Hematopoietic multipotent progenitor cell treated with erythropoietin and hydrocortisone succinate and interleukin-3 and kit ligand, for 17 days (in vitro differentiated cells): Measurements from ENCODE around the gene SEPSECS.

Experiments used
- DNase-seq: peaks from one replicate; pipeline ENCODE4 v3.0.0-alpha.2; 2015; ENCODE audit warnings: low spot score

The SEPSECS gene

GRCh38 chr4:25159837-25160713, at the start of gene SEPSECS:
SEPSECS (minus strand) TSS chr4:25160449; CDS start chr4:25160369, 80 bp downstream.
- peak; percentile 99 for DNase-seq

GRCh38 chr4:25209702-25210101, 49.5 kb upstream of the SEPSECS start:
- DNase-seq = no peak

- DNase-seq = no peak
Measured at GRCh38 chr4:25207997-25208396, 47.7 kb upstream of the SEPSECS start.

GRCh38 chr4:25198713-25199112, 38.5 kb upstream of the SEPSECS start:
- DNase-seq = no peak

GRCh38 chr4:25190407-25190806, 30.2 kb upstream of the SEPSECS start:
- DNase-seq = no peak

- no peak for DNase-seq
Measured at GRCh38 chr4:25184056-25184455, 23.8 kb upstream of the SEPSECS start.

GRCh38 chr4:25182937-25183336, 22.7 kb upstream of the SEPSECS start:
- DNase-seq = no peak

- DNase-seq = peak; percentile 50
Measured at GRCh38 chr4:25180524-25181131, 20.4 kb upstream of the SEPSECS start.

- DNase-seq = no peak
Measured at GRCh38 chr4:25178838-25179261, 18.6 kb upstream of the SEPSECS start.

- no peak for DNase-seq
Measured at GRCh38 chr4:25177147-25177546, 16.9 kb upstream of the SEPSECS start.

- DNase-seq = no peak
Measured at GRCh38 chr4:25174674-25175073, 14.4 kb upstream of the SEPSECS start.

GRCh38 chr4:25172961-25173915, 13.0 kb upstream of the SEPSECS start:
- no peak for DNase-seq

- no peak for DNase-seq
Measured at GRCh38 chr4:25171201-25171865, 11.1 kb upstream of the SEPSECS start.

GRCh38 chr4:25169446-25169845, 9.2 kb upstream of the SEPSECS start:
- DNase-seq = no peak

GRCh38 chr4:25165916-25166315, 5.7 kb upstream of the SEPSECS start:
- DNase-seq = no peak

GRCh38 chr4:25163196-25163595, 2.9 kb upstream of the SEPSECS start:
- DNase-seq = no peak

GRCh38 chr4:25162566-25162965, 2.3 kb upstream of the SEPSECS start:
- no peak for DNase-seq

- DNase-seq = peak; percentile 40
Measured at GRCh38 chr4:25161593-25161950, 1.3 kb upstream of the SEPSECS start.

- peak; percentile 50 for DNase-seq
Measured at GRCh38 chr4:25160714-25161592, 704 bp upstream of the SEPSECS start.

GRCh38 chr4:25158817-25159216, 1.4 kb downstream of the SEPSECS start:
- DNase-seq = no peak

- no peak for DNase-seq
Measured at GRCh38 chr4:25157081-25157480, 3.2 kb downstream of the SEPSECS start.
